GM04503 (cell line): Measurements from ENCODE around the gene PPP3CA.

Experiments used
- DNase-seq: peaks from one replicate; pipeline ENCODE4 v3.0.0-alpha.2; 2012; ENCODE audit warnings: low read depth

The PPP3CA gene

GRCh38 chr4:101175896-101176676 is 171.2 kb downstream of the PPP3CA start:
- DNase-seq: no peak

DNA sequence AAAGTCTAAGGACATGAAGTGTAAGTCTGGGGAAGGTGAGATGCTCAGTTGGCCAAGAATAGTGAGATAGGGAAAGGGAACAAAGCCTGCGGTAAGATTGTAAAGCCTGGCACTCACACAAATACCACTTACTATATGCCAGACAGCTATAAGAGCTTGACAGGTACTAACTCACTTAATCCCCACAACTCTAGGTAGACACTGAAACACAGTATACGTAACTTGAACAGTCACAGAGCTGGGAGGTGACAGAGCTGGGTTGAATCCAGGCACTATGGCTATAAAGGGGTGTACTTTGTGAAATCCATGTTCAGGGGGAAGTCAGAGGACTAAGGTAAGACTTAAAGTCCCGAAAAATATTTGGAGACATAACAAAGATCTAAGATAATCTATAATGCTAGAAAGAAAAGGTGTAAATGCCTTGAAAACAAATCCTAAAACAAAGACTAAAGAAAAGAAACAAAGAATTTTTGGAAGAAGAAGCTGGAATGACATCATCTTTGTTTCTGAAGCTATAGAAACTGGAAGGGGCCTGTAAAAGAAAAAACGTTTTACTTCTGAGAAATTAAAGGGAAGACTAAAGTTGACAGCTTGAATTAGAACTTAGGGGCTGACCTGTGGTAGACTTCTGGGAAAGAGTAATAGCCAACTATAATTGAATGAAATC is 172.5 kb downstream of the PPP3CA start:
- DNase-seq: no peak

GRCh38 chr4:101172369-101172768 is 175.0 kb downstream of the PPP3CA start:
- no peak for DNase-seq

GRCh38 chr4:101171747-101172146 is 175.6 kb downstream of the PPP3CA start:
- DNase-seq: no peak

DNA sequence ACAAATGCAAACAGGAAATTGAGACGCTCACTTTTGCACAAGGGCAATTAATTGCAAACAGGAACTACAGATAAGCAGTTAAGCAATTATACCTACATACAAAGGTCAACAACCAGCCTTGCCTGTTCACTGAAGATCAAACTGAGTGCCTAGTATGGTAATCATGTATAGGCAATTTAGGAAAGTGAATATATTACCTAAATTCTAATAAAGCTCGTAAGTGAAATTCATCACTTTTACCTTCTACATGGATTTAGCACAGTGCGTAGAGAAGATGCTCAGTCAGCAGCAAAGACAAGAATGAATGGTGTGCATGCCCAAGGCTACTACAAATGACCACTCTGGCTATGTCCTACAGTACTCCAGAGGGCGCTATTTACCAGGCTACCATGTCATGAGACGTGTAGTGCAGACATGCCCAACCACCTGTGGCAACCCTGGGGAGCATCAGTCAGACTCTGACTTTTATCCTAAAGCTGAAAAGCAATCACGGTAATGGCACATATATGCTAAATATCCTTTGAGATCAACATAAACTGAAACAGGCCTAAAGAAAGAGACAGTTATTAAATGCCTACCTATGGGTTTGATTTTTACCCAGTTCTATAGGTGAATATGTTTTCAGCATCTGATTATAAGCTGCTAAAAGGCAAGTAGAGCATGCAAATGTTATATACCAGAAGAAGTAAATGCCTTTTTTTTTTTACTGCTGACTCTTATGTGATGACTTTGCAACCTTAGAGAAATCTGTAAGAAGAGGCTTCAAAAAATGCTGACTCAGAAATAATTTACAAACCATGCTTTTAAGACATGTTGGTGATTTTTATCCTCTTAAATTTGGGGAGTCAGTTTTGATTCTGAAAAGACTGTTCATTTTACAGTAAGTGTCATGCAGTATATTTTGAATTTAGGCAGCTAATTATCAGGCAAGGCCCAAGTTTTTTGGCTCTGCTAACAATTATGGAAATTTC is 178.0 kb downstream of the PPP3CA start:
- no peak for DNase-seq

DNA sequence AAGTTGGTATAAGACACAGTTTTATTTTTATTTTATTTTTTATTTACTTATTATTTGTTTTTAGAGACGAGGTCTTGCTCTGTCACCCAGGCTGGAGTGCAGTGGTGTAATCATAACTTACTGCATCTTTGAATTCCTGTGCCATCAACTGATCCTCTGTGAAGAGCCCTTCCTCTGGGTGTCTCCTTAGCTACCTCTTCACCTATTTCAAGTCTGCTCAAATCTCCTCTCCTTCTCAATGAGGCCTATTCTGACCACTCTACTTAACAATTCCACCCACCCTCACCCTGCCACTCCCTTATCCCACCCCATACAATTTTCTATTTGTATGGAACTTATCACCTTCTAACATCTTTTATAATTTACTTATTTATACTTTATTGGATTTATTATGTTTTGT is 183.4 kb downstream of the PPP3CA start:
- DNase-seq: no peak

DNA sequence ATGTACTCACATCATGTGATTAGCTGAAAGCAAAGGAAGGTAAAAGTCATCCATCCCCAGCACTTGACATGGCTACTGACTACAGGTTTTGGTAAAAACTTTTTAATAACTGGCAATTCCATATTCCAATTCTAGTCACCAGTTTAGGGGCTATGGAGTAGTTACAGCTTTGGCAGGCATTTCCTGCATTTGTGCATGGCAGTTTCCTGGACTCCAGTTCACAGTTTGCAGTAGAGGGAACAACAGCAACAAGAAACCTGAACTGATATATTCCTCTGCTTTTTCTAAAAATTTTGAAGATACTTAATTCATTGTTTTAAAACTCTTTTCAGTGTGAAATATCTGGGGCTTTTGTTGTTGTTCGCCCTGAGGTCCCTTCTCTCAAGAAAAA is 184.3 kb downstream of the PPP3CA start:
- DNase-seq: no peak

- no peak for DNase-seq
These were observed 186.3 kb downstream of the PPP3CA start for GRCh38 chr4:101160792-101161592.

DNA sequence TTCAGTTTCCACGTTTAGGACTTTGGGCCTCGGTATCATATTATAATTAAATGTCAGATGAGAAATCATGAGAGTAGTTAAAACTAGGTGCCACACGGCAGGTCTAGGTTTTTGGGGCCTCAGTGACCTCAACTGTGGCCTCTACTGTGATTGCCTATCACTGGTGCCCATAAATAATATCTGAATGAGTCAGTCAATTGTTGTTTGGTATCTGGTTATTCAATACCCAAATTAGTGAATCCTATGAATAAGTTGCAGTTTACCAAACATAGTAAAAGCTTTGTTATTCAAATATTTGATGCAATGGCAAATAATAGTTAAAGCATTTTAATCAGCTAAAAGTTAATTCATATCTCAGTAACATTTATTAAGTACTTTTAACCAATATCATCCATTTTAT is 188.8 kb downstream of the PPP3CA start:
- no peak for DNase-seq

- DNase-seq: no peak
These were observed 189.2 kb downstream of the PPP3CA start for GRCh38 chr4:101158134-101158482.

DNA sequence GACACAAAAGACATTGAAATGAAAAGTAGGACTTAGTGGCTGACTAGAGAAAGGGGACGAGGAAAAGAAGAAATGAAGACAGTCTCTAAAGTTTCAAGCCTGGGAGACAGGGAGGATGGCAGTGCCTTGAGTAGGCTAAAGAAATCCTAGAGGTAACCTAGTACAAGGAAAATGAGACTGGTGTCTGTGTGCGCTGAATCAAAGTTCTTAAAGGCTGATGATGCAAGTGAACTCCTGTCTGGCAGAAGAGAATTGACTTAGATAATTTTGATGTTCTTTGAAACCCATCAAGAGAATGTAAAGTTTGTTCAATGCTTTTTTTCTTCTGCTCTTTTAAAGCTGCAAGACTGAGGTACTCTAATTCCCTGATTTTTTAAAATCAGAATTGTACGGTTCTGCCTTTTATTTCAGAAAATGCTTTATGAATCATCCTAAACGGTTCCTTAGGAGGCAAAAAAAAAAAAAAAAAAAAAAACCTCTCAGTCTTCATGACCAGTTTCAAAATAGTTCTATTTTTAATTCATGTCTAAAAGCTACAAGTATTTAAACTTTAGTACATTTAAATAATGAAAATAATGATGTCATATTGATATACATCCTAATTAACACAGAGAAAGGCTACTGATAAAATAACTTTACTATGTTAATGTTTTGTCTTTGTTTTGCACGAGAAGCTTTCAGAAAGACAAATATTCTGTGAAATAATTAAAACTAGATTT is 189.8 kb downstream of the PPP3CA start:
- no peak for DNase-seq

GRCh38 chr4:101156619-101157310 is 190.6 kb downstream of the PPP3CA start:
- no peak for DNase-seq

- no peak for DNase-seq
These were observed 191.4 kb downstream of the PPP3CA start for GRCh38 chr4:101155945-101156344.

DNA sequence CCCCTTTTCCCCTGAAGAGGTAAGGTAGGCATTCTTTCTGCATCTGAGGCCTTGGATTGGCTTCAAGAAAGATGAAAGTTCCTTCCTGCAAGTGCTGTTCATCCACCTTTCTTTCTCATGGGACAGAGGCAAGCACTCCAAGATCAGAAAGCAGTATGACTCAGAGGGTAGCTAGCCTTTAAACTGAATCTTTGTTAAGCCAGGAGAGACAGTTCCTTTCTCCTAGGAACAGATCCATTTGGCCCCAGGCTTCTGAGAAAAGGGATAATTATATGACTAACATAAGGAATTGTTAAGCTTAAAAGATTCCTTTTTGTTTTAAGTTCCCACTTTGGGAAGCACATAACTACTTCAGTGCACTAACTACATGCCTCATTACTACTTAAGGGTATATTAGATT is 192.0 kb downstream of the PPP3CA start:
- DNase-seq: peak; percentile 35

- no peak for DNase-seq
These were observed 193.7 kb downstream of the PPP3CA start for GRCh38 chr4:101153653-101154052.

DNA sequence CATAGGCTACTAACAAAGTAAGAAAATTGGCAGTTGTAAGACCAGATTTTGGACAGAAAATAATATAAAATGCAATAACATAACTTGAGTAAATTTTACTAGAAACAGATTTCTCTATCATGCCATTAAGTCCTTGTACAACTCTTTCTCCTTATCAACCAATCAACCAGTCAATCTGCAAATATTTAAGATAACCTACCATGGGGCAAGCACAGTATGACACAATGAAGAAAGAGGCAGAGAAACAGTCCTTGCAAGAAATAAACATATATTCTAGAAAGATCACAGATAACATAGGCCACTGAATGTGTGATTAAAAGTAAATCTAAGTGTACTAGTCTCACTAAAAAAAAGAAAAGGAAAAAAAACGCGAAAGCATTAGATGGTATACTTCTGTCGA is 194.8 kb downstream of the PPP3CA start:
- DNase-seq: no peak

GRCh38 chr4:101148551-101148950 is 198.8 kb downstream of the PPP3CA start:
- no peak for DNase-seq

- no peak for DNase-seq
These were observed 200.0 kb downstream of the PPP3CA start for GRCh38 chr4:101147283-101147682.

GRCh38 chr4:101145021-101145420 is 202.3 kb downstream of the PPP3CA start:
- no peak for DNase-seq

- no peak for DNase-seq
These were observed 205.1 kb downstream of the PPP3CA start for GRCh38 chr4:101142259-101142658.

- no peak for DNase-seq
These were observed 205.5 kb downstream of the PPP3CA start for GRCh38 chr4:101141855-101142254.
